SK-N-SH (cell line): Measurements from ENCODE around the gene SYNPO2.

Experiments used
- FOSL2 ChIP-seq: IDR thresholded peaks from 2 replicates; pipeline ENCODE4 v1.4.0; 2012; ENCODE audit warnings: low read depth, mild to moderate bottlenecking, moderate library complexity, borderline replicate concordance
- JUND ChIP-seq: IDR thresholded peaks from 2 replicates; pipeline ENCODE4 v1.4.0; 2012
- NRF1 ChIP-seq: IDR thresholded peaks from 2 replicates; pipeline ENCODE4 v1.6.1; 2012; ENCODE audit warnings: low read depth, mild to moderate bottlenecking, low read length
- POLR2AphosphoS5 ChIP-seq: IDR thresholded peaks from 2 replicates; pipeline ENCODE4 v1.6.1; 2012; ENCODE audit warnings: low read depth, low read length
- SIN3A ChIP-seq: IDR thresholded peaks from 2 replicates; pipeline ENCODE4 v1.6.1; 2012; ENCODE audit warnings: low read depth, mild to moderate bottlenecking, low read length, moderate library complexity, borderline replicate concordance
- TAF1 ChIP-seq: IDR thresholded peaks from 2 replicates; pipeline ENCODE4 v1.6.1; 2012; ENCODE audit warnings: low read depth, mild to moderate bottlenecking, low read length, moderate library complexity, borderline replicate concordance
- TCF12 ChIP-seq: IDR thresholded peaks from 2 replicates; pipeline ENCODE4 v1.4.0; 2012
- TF ChIP-seq, protein P1 (sequence below): fragments of 200-600 bp; sonication (generic); IDR thresholded peaks from 2 replicates; pipeline ENCODE4 v1.6.1; 2017; ENCODE audit warnings: antibody characterized with exemption, mild to moderate bottlenecking, moderate library complexity
- TF ChIP-seq, protein P2 (sequence below): IDR thresholded peaks from 2 replicates; pipeline ENCODE4 v1.4.0; 2012; ENCODE audit warnings: low read depth, borderline replicate concordance
- TF ChIP-seq, protein P3 (sequence below): IDR thresholded peaks from 2 replicates; pipeline ENCODE4 v1.6.1; 2012; ENCODE audit warnings: mild to moderate bottlenecking, low read depth, low read length, moderate library complexity

DNA sequence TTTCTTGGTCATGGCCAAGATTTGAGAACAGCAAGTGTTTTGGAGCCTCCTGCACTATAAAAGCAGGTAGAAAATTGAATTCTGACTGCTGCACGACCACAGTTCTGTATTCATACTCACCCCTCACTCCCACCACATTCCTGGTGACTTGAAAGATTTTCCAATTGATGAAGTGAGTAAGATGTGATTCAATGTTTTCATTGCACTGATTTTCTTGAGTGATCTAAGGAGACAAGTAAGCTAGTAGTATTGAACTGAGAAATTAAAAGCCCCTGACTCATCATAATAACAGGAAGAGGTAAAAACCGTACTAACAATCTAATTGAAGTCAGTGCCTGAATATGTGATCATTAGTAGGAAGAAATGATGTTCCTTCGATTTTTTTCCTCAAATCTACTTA lies 46.6 kb upstream of the SYNPO2 start:
- TF ChIP-seq JUND = peak; percentile 59
- TF ChIP-seq, protein P1, sequence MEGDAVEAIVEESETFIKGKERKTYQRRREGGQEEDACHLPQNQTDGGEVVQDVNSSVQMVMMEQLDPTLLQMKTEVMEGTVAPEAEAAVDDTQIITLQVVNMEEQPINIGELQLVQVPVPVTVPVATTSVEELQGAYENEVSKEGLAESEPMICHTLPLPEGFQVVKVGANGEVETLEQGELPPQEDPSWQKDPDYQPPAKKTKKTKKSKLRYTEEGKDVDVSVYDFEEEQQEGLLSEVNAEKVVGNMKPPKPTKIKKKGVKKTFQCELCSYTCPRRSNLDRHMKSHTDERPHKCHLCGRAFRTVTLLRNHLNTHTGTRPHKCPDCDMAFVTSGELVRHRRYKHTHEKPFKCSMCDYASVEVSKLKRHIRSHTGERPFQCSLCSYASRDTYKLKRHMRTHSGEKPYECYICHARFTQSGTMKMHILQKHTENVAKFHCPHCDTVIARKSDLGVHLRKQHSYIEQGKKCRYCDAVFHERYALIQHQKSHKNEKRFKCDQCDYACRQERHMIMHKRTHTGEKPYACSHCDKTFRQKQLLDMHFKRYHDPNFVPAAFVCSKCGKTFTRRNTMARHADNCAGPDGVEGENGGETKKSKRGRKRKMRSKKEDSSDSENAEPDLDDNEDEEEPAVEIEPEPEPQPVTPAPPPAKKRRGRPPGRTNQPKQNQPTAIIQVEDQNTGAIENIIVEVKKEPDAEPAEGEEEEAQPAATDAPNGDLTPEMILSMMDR = no peak
- TF ChIP-seq, protein P2, sequence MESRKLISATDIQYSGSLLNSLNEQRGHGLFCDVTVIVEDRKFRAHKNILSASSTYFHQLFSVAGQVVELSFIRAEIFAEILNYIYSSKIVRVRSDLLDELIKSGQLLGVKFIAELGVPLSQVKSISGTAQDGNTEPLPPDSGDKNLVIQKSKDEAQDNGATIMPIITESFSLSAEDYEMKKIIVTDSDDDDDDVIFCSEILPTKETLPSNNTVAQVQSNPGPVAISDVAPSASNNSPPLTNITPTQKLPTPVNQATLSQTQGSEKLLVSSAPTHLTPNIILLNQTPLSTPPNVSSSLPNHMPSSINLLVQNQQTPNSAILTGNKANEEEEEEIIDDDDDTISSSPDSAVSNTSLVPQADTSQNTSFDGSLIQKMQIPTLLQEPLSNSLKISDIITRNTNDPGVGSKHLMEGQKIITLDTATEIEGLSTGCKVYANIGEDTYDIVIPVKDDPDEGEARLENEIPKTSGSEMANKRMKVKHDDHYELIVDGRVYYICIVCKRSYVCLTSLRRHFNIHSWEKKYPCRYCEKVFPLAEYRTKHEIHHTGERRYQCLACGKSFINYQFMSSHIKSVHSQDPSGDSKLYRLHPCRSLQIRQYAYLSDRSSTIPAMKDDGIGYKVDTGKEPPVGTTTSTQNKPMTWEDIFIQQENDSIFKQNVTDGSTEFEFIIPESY = no peak
- no peak for TF ChIP-seq POLR2AphosphoS5
- TF ChIP-seq FOSL2 = peak; percentile 64; the same call in 1 of the 2 replicates
- TF ChIP-seq NRF1 = no peak
- no peak for TF ChIP-seq SIN3A
- TF ChIP-seq, protein P3, sequence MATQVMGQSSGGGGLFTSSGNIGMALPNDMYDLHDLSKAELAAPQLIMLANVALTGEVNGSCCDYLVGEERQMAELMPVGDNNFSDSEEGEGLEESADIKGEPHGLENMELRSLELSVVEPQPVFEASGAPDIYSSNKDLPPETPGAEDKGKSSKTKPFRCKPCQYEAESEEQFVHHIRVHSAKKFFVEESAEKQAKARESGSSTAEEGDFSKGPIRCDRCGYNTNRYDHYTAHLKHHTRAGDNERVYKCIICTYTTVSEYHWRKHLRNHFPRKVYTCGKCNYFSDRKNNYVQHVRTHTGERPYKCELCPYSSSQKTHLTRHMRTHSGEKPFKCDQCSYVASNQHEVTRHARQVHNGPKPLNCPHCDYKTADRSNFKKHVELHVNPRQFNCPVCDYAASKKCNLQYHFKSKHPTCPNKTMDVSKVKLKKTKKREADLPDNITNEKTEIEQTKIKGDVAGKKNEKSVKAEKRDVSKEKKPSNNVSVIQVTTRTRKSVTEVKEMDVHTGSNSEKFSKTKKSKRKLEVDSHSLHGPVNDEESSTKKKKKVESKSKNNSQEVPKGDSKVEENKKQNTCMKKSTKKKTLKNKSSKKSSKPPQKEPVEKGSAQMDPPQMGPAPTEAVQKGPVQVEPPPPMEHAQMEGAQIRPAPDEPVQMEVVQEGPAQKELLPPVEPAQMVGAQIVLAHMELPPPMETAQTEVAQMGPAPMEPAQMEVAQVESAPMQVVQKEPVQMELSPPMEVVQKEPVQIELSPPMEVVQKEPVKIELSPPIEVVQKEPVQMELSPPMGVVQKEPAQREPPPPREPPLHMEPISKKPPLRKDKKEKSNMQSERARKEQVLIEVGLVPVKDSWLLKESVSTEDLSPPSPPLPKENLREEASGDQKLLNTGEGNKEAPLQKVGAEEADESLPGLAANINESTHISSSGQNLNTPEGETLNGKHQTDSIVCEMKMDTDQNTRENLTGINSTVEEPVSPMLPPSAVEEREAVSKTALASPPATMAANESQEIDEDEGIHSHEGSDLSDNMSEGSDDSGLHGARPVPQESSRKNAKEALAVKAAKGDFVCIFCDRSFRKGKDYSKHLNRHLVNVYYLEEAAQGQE = no peak
- no peak for TF ChIP-seq TAF1
- TF ChIP-seq TCF12 = peak; percentile 35; the same call in 1 of the 2 replicates
